Urothelium cell line (cell line): ENCODE data around the gene CTSZ.
"Not testable (repeated sequence)": the region's sequence is repeated elsewhere in the genome, so short reads cannot be mapped to it uniquely, and the experiment has no call there.

Experiments
- DNase-seq: peaks from one replicate; pipeline ENCODE4 v3.0.0; 2011; ENCODE audit warnings: low spot score, mixed read lengths
- FAIRE-seq: peaks from 2 replicates; lab custom pipeline; 2011; peaks lifted over from hg19 to GRCh38; lab: Jason Lieb, UNC

Gene CTSZ

DNA sequence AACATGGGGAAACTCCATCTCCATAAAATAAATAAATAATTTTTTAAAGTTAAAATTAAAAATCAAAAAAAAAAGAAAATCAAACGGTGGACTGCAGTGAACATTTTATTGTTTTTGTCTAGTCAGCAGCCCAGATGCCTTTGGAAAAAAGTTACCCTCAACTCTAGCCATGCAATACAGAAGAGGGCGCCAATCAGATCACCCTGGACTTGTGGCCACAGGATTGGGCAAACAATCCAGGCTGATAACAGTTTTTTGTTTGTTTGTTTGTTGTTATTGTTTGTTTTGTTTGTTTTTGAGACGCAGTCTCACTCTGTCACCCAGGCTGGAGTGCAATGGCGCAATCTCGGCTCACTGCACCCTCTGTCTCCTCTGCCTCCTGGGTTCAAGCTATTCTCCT is 56.5 kb downstream of the CTSZ start:
- no peak for DNase-seq
- FAIRE-seq: no peak

DNA sequence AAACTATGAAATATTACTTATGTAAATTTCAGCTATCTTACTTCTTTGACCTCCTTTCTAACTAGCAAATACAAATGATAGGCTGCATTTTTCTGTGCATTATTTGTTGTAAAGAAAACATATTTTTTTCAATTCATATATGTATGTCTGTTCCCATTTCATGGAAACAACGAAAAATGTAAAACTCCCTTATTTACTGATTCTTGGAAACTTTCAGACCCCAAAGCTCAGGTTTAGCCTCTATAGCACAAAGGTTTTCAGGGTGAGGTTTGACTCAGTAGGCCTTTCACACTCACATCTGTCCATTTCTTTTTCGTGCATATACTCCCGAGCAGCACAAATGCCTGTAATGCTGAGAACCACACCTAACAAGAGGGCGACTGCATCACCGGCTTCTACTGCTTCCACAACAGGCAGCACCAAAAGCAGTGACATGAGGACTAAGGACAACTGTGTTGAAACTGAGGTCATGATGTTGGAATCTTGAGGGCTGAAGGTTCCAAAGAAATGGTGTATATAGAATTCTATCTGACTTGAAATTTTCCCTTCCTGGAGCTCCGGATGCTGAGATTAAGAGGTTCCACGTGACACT is 59.2 kb downstream of the CTSZ start:
- DNase-seq, FAIRE-seq: not testable (repeated sequence)

DNA sequence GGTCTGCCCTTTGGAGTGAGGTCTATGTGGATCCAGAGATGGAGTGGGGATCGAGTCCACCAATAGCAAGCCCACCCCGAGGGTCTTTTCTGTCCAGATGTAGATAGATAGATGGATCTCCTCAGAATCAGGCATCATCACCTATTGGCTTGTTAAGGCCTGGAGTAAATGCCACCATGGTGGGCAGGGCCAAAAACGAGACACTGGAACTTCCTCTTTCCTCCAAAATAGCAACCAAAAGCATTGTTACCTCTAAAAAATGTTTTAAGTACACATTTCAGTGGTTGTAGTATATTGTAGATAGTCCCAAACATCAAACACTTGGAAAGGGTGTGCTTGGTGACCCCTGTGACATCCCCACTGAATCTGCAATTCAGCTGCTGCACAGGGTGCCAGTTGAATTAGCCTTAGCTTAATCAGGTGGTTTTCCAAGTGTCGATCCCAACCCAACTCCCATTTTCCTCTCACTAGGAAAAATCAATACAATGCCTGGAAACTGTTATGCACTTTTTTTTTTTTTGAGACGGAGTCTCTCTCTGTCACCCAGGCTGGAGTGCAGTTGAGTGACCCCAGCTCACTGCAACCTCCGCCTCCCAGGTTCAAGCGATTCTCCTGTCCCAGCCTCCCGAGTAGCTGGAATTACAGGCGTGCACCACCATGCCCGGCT is 61.0 kb downstream of the CTSZ start:
- DNase-seq: no peak
- no peak for FAIRE-seq
